Neural cell (in vitro differentiated cells): Measurements from ENCODE around the gene SIL1.

Source experiments
- CTCF ChIP-seq: fragments of 450-650 bp; IDR thresholded peaks from 2 replicates; pipeline ENCODE4 v1.5.1; 2014; ENCODE audit warnings: antibody characterized with exemption, mild to moderate bottlenecking, moderate library complexity; ENCODE audit not compliant: poor library complexity, severe bottlenecking
- EZH2 ChIP-seq: fragments of 200-600, 300-800 bp; shearing (Covaris generic), sonication (generic); IDR thresholded peaks from 2 replicates; pipeline ENCODE4 v1.6.1; 2014; ENCODE audit warnings: antibody characterized with exemption, low read length, borderline replicate concordance, mild to moderate bottlenecking; ENCODE audit not compliant: insufficient read depth, poor library complexity, severe bottlenecking
- TAF1 ChIP-seq: IDR thresholded peaks from 2 replicates; pipeline ENCODE4 v1.6.1; 2012; ENCODE audit warnings: low read depth

- no peak for TF ChIP-seq TAF1
- no peak for TF ChIP-seq CTCF
- TF ChIP-seq EZH2: no peak
These were observed 19.6 kb downstream of the SIL1 start for GRCh38 chr5:139178589-139178917.
